ENCODE results near the gene TMEM134. TPM values are rescaled to one million over a fixed set of nuclear protein-coding genes. Genes with fewer than 3 reads are reported as not detected.

TMEM134 gene
- total RNA-seq, 2 experiments from 2014 or later: 49.9 to 52.4 TPM

DNA sequence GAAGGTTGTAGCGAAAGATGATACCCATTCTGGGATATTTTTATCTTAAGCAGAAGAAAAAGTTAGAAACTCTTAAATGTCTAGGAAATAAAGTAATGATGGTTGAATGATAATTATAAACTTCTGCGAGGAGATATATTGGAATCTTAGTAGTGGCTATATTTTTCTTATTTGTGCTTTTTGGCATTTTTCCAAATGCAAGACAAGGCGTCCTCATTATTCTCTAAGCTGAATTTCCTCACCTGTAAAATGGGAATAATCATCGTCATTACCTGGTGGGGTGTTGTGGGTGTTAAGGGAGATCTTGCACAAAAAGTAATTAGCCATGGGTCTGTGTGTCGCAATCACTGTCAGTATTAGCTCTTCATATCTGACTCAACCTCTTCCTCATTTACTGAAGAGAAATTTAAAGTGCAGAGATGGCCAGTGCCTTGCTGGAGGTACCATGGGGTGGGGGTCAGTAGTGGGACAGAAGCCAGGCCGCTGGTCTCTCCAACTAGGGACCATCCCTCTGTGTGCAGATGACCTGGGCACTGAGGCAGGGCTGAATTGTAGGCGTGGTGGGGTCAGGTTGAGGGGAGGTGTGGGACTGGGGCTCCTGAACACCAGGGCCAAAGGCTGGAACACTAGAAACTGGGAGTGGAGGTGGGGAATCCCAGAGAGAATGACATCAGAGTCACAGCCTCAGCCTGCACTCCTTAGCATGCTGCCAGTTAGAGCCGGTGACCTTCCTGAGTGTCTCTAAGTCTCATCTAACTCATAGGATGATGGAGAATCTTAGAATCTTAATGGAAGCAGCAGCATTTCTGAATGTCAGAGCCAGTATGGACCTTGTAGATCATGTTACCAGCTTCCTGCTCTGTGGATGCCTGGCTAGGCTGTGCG, 32.0 kb upstream of the TMEM134 start:
- Histone ChIP-seq H3K27ac (ENCODE audit: low read depth in 1 of 2, low read length in 2 of 2) (no peak overlapping the region), H3K4me1 (ENCODE audit: insufficient read depth, low read length) (peaks cover 38% of the 10 kb centered on the region), H3K36me3 (ENCODE audit: insufficient read depth, low read length) (peaks cover 64% of the 10 kb centered on the region), H3K27me3 (ENCODE audit: control insufficient read depth in 1 of 2, insufficient read depth in 2 of 2, low read length in 2 of 2) (no peaks in the 10 kb centered on the region), H3K4me3 (ENCODE audit: low read length) (no peak overlapping the region), H3K9me3 (ENCODE audit: control insufficient read depth in 1 of 2, insufficient read depth in 1 of 2, low read length in 2 of 2) (no peaks in the 10 kb centered on the region)
- intact Hi-C loops (cut with DNase I, micrococcal nuclease): loop anchor here in 1 of 2 experiments (10.0 kb wide), 1 partner anchor 256 kb away; no protein-coding TSS in a partner anchor
- Mint-ChIP-seq H3K4me1 (ENCODE audit: low read depth) (peaks cover 34% of the 10 kb centered on the region), H3K36me3 (ENCODE audit: low read depth) (peaks cover 47% of the 10 kb centered on the region), H3K4me3 (peak overlapping the region; percentile 67), H3K9me3 (no peaks in the 10 kb centered on the region), H3K27me3 (no peaks in the 10 kb centered on the region), H3K27ac (peak overlapping the region; percentile 20)
- DNase-seq (peak in 1 of 14 experiments; percentile 29), ATAC-seq (ENCODE audit: poor library complexity) (no peak)
- TF ChIP-seq, protein P1, sequence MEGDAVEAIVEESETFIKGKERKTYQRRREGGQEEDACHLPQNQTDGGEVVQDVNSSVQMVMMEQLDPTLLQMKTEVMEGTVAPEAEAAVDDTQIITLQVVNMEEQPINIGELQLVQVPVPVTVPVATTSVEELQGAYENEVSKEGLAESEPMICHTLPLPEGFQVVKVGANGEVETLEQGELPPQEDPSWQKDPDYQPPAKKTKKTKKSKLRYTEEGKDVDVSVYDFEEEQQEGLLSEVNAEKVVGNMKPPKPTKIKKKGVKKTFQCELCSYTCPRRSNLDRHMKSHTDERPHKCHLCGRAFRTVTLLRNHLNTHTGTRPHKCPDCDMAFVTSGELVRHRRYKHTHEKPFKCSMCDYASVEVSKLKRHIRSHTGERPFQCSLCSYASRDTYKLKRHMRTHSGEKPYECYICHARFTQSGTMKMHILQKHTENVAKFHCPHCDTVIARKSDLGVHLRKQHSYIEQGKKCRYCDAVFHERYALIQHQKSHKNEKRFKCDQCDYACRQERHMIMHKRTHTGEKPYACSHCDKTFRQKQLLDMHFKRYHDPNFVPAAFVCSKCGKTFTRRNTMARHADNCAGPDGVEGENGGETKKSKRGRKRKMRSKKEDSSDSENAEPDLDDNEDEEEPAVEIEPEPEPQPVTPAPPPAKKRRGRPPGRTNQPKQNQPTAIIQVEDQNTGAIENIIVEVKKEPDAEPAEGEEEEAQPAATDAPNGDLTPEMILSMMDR (IDR thresholded peaks at IDR 0.05): no peak
- ChIA-PET POLR2A (interaction anchor here (1.5 kb wide), 1 partner anchor 18 kb away, joined by 6 read pairs; the partner anchor contains the start of gene AIP), CTCF (no interaction called here)

GRCh38 chr11:67500484-67500821, 31.4 kb upstream of the TMEM134 start:
- intact Hi-C loops (cut with DNase I, micrococcal nuclease): loop anchor here in 1 of 2 experiments (10.0 kb wide), 1 partner anchor 256 kb away; no protein-coding TSS in a partner anchor
- TF ChIP-seq, protein P1 (IDR thresholded peaks at IDR 0.05): no peak
- ATAC-seq (ENCODE audit: poor library complexity) (no peak), DNase-seq (no peak)
- no peak overlapping the region for H3K4me3 ChIP-seq (ENCODE audit: low read length)
- ChIA-PET POLR2A (no interaction called here), CTCF (no interaction called here)
- H3K4me1 ChIP-seq (ENCODE audit: insufficient read depth, low read length): peaks cover 31% of the 10 kb centered on the region
- H3K27ac Mint-ChIP-seq: peak overlapping the region; percentile 20
- H3K4me3 Mint-ChIP-seq: no peak overlapping the region
- no peaks in the 10 kb centered on the region for H3K27me3 ChIP-seq (ENCODE audit: control insufficient read depth in 1 of 2, insufficient read depth in 2 of 2, low read length in 2 of 2)
- H3K4me1 Mint-ChIP-seq (ENCODE audit: low read depth): peaks cover 28% of the 10 kb centered on the region
- H3K27ac ChIP-seq (ENCODE audit: low read depth in 1 of 2, low read length in 2 of 2): no peak overlapping the region
- H3K9me3 Mint-ChIP-seq: no peaks in the 10 kb centered on the region
- H3K36me3 Mint-ChIP-seq (ENCODE audit: low read depth): peaks cover 47% of the 10 kb centered on the region
- no peaks in the 10 kb centered on the region for H3K27me3 Mint-ChIP-seq
- H3K36me3 ChIP-seq (ENCODE audit: insufficient read depth, low read length): peaks cover 70% of the 10 kb centered on the region
- H3K9me3 ChIP-seq (ENCODE audit: control insufficient read depth in 1 of 2, insufficient read depth in 1 of 2, low read length in 2 of 2): no peaks in the 10 kb centered on the region

DNA sequence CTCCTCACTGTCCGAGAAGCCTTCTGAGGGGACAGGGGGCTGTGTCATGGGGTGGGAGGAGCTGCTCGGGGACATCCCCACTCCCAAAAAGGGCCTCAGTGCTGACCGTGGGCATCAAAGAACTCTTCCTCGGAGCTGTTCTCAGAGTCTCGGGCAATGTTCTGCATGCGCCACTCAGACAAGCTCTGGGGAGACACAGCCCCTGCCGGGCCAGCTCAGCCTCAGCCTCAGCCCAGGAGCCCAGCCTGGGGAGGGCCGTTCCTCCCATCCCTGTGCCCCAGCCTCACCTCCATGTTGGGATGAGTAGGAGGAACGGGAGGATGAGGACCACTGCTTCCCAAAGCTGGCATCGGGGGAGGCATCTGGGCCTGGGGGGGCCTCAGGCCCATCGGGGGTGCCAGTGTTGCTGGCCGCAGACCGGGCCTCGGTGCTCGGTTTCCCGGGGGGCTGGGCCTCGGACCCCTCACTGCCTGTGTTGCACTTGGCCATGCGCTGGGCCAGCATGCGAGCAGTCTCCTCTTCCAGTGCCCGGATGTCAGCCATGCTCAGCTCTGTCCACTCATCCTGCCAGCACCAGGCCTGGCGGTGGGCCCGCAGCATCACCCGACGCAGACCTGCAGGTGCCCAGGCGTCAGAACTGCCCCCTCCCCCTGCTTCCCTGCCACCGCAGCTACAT, 30.9 kb upstream of the TMEM134 start:
- intact Hi-C loops (cut with DNase I, micrococcal nuclease): loop anchor here in 1 of 2 experiments (10.0 kb wide), 1 partner anchor 255 kb away; no protein-coding TSS in a partner anchor
- H3K36me3 Mint-ChIP-seq (ENCODE audit: low read depth): peaks cover 49% of the 10 kb centered on the region
- TF ChIP-seq, protein P1 (IDR thresholded peaks at IDR 0.05): no peak
- H3K4me3 Mint-ChIP-seq: no peak overlapping the region
- H3K9me3 ChIP-seq (ENCODE audit: control insufficient read depth in 1 of 2, insufficient read depth in 1 of 2, low read length in 2 of 2): no peaks in the 10 kb centered on the region
- peaks cover 26% of the 10 kb centered on the region for H3K4me1 Mint-ChIP-seq (ENCODE audit: low read depth)
- H3K36me3 ChIP-seq (ENCODE audit: insufficient read depth, low read length): peaks cover 75% of the 10 kb centered on the region
- no peak overlapping the region for H3K4me3 ChIP-seq (ENCODE audit: low read length)
- POLR2A ChIA-PET: no interaction called here
- H3K9me3 Mint-ChIP-seq: no peaks in the 10 kb centered on the region
- peaks cover 29% of the 10 kb centered on the region for H3K4me1 ChIP-seq (ENCODE audit: insufficient read depth, low read length)
- CTCF ChIA-PET: no interaction called here
- H3K27ac Mint-ChIP-seq: no peak overlapping the region
- H3K27me3 Mint-ChIP-seq: no peaks in the 10 kb centered on the region
- peak in 1 of 14 experiments; percentile 21 for DNase-seq
- no peaks in the 10 kb centered on the region for H3K27me3 ChIP-seq (ENCODE audit: control insufficient read depth in 1 of 2, insufficient read depth in 2 of 2, low read length in 2 of 2)
- no peak for ATAC-seq (ENCODE audit: poor library complexity)
- H3K27ac ChIP-seq (ENCODE audit: low read depth in 1 of 2, low read length in 2 of 2): no peak overlapping the region

Measured in CD4-positive, alpha-beta T cell (primary cell).